Measurements from ENCODE around the gene NCF2.
"Not testable (repeated sequence)": the region's sequence is repeated elsewhere in the genome, so short reads cannot be mapped to it uniquely, and the experiment has no call there.

Gene NCF2, protein sequence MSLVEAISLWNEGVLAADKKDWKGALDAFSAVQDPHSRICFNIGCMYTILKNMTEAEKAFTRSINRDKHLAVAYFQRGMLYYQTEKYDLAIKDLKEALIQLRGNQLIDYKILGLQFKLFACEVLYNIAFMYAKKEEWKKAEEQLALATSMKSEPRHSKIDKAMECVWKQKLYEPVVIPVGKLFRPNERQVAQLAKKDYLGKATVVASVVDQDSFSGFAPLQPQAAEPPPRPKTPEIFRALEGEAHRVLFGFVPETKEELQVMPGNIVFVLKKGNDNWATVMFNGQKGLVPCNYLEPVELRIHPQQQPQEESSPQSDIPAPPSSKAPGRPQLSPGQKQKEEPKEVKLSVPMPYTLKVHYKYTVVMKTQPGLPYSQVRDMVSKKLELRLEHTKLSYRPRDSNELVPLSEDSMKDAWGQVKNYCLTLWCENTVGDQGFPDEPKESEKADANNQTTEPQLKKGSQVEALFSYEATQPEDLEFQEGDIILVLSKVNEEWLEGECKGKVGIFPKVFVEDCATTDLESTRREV

GRCh38 chr1:183590244-183591191, at the start of gene NCF2:
TSS of gene NCF2 (minus strand) at chr1:183590459. CDS start at chr1:183590329, 130 bp downstream.
- DNase-seq: no peak

DNA sequence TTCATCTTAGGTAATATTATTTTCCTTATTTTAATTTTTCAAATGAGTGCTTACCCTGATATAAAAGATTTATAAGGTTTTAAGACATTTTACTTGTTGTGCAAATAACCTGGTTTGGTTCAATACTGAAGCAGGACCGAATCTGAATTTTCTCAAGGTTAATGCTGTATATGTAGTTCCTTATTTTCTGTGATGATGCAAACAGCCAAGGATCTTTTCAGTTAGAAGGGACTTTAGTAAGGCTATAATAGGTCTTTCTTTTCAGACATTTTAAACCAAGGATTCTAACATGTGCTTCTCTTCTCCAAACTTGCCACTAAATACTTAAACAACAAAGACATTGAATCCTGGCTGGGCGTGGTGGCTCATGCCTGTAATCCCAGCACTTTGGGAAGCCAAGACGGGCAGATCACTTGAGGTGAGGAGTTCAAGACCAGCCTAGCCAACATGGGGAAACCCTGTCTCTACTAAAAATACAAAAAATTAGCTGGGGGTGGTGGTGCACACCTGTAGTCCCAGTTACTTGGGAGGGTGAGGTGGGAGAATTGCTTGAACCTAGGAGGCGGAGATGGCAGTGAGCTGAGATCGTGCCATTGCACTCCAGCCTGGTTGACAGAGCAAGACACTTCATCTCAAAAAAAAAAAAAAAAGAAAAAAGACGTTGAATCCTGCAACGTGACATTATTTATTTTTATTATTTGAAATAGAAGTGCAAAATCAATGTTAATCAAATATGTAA, 48.6 kb upstream of the NCF2 start:
- no peak for DNase-seq

DNA sequence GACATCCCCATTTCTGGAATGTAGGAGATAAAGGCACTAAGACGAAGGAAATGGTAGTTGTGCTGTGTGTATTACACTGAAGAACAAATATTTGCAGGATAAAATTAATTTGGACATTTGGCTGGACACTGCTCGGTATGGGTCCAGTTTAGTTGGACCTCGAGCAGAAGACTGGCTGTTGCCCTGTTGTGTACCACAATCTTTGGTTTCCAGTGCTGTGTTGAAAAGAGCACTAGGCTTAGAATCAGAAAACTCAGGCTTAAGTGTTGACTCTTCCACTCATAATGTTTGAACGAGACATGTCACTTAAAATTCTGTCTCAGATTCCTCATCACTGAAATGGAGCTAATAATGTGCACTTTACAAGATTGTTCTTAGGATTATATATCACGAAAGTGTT, 46.5 kb upstream of the NCF2 start:
- DNase-seq: no peak

DNA sequence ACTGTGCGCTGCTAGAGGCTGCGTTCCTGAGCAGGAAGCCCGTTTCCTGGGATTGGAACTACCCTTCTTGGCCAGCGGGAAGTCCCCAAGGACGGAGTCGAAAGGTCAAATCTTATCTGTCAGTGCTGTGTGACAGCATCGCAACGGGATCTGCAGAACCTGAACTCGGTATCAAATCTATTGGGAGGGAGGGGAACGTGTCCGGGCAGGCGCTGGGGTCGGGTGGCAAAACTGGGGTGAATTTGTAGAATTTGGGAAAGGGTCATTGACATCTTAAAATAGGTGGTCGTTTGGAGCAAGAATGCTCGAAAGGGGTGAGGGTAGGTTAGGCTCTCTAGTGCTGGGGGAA, 46.0 kb upstream of the NCF2 start:
- no peak for DNase-seq

- DNase-seq: peak; percentile 75
These were observed 45.5 kb upstream of the NCF2 start, which contains the start of gene ARPC5 for GRCh38 chr1:183635606-183636333. TSS of gene ARPC5 (minus strand) at chr1:183635783. CDS start at chr1:183635659, 124 bp downstream.

- no peak for DNase-seq
These were observed 44.9 kb upstream of the NCF2 start for GRCh38 chr1:183635099-183635605.

GRCh38 chr1:183634429-183635065, 44.3 kb upstream of the NCF2 start:
- DNase-seq: no peak

DNA sequence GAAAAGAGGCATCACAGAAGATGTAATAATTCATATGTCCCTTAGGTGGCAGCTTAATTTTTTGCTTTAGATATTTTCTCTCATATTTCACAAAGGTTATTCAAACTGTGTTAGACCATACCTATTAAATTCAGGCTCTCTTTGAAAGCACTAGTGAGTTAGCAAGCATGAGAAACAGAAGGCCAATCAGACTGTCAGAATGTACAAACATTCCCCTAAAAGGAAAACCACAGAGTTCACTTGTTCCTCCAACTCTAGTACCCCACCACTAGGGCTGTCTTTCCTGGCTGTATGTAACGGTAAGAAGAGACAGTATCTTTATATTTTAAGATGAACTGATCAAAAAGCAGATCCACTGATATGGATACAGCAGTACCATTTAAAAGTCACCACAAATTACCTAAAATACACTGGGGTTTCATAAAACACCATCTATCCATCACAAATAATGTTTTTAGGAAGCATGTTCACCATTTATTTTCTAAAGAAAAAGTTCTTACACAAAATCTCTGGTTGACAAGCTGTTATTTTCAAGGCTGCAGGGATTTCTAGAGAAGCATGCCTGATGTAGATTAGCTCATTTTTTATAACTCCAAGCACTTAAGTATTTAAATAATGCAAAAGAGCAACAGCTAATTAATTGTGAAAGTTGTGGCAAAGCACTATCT, 43.6 kb upstream of the NCF2 start:
- no peak for DNase-seq

DNA sequence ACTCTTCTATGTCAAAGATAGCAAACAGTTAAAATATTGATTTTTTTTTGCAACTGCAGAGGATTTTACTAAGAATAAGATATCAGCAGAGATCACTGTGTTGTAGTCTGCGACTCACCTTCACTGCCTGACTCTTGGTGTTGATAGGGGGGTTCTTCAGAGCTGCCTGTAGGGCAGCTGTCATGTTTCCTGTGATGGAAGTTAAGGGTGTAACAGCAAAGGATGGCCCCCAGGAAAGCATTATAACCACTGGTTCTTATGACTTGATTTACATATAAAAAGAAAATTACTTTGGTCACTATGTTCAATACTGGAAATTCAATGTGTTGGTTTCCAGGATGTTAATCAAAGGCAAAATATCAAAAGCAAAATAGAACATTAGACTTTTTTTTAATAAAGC, 42.7 kb upstream of the NCF2 start:
- no peak for DNase-seq

DNA sequence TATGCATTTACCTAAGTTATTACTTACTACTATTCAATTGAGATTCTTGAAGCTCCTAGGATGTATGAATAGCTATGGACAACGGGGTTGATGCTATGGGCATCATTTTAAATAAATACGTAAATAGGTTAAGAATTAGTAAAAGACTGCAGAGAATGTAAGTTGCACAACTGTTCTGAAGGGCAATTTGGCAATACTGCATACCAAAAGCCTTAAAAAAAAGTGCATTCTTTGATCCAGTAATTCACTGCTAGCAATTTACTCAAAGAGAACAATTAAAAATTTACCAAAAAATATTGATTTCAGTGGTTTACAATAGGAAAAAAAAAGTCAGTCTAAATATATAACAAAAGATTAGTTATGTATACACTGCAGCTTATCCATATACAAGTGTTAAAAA, 41.9 kb upstream of the NCF2 start:
- DNase-seq: no peak

GRCh38 chr1:183630748-183631147, 40.5 kb upstream of the NCF2 start:
- DNase-seq: no peak

DNA sequence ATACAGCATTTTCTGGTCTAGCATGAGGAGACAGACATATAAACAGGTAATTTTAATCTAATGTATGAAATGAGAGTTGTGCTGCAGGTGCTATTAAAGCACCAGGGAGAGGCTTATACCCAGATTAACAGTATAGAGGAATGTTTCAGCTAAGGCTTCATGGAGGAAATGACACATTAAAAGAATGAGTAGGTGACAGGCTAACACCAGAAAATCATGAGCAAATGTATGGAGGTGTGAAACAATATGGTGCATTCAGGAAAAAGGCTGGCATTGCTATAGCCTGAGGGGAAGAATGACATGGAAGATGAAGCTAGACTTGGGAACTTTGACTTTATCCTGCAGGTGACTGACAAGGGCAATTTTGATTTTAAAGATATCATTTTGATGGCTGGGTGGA, 38.3 kb upstream of the NCF2 start:
- DNase-seq: no peak

- DNase-seq: not testable (repeated sequence)
These were observed 36.0 kb upstream of the NCF2 start for GRCh38 chr1:183626236-183626635.

DNA sequence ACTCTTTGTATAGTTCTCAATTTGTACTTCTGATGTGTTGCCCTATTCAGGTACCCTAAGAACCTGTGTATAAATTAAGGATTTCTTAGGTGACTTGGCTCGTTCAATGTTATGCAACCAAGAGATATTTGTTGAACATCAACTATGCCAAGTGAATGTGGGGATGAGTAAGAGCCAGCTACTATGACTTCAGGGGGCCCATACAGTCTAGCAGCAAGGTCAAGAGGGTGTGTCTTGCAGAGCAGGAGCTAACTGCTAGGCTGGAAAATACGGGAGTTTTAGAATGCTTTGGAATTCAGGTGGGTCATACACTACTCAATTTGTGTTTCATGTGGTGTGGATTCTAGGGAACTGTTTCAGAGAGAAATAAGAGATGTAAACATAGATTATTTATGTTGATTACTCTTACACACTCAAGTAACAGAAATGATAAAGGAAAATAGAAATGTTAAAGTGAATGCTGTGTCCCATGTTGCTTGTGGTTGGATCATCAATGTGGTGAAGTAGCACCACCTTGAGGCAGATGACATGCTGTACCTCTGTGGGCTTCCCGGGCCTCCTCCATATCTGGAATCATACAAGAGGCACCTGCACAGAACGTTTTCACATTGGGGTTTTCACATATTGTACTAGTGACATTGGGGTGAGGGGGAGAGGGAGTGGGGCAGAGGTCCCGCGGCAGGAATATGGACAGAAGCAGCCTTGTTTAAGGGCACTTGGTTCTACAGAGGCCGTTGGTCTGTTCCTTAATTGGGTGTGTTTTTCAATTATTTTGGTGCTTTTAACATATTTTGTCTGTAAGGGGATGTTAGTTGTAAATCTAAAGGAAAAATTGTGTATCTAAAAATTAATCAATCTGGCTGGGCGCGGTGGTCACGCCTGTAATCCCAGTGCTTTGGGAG, 32.9 kb upstream of the NCF2 start:
- DNase-seq: no peak

DNA sequence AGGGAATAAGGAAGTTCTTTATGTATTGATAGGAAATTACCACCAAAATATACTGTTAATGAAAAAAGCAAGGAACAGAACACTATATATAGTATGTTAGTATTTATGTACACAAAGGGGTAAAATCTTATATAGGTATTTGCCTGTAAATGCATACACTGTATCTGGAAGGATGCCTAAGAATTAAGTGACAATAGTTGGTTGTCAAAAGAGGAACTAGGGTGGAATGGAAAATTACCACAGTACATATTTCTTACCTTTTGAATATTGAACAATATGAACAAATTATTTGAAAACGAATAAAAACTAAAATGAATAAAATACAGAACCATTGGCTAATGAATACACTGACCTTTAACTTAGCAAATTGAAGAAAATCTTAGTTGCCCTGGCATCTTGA, 31.8 kb upstream of the NCF2 start:
- no peak for DNase-seq

GRCh38 chr1:183620311-183620710, 30.1 kb upstream of the NCF2 start:
- DNase-seq: no peak

GRCh38 chr1:183619781-183620180, 29.5 kb upstream of the NCF2 start:
- no peak for DNase-seq

DNA sequence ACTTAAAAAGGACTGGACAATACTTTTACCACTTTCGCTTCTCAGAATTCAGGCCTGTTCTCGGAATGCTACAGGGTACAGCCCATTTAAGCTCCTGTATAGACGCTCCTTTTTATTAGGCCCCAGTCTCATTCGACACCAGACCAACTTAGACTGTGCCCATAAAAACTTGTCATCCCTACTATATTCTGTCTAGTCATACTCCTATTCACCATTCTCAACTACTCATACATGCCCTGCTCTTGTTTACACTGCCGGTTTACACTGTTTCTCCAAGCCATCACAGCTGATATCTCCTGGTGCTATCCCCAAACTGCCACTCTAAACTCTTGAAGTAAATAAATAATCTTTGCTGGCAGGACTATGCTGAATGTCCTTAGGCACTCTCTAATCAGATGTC, 27.9 kb upstream of the NCF2 start:
- not testable (repeated sequence) for DNase-seq

GRCh38 chr1:183612975-183613374, 22.7 kb upstream of the NCF2 start:
- DNase-seq: not testable (repeated sequence)

GRCh38 chr1:183612407-183612806, 22.1 kb upstream of the NCF2 start:
- no peak for DNase-seq
